HK-2 (cell line): ENCODE results near the gene GBX1.

Source experiments
- DNase-seq: peaks from one replicate; pipeline ENCODE4 v3.0.0-alpha.2; 2018; ENCODE audit not compliant: unreplicated experiment

GBX1 gene

GRCh38 chr7:151167197-151167961 lies at the start of gene GBX1:
Gene GBX1 (minus strand): TSS chr7:151167694. CDS start chr7:151167548, 146 bp downstream.
- no peak for DNase-seq

GRCh38 chr7:151215396-151215795 lies 47.9 kb upstream of the GBX1 start:
- DNase-seq, result no peak

GRCh38 chr7:151213826-151214225 lies 46.3 kb upstream of the GBX1 start:
- DNase-seq, result no peak

- DNase-seq, result no peak
These were observed 45.1 kb upstream of the GBX1 start for GRCh38 chr7:151212626-151213025.

- no peak for DNase-seq
These were observed 43.8 kb upstream of the GBX1 start for GRCh38 chr7:151211155-151211772.

- no peak for DNase-seq
These were observed 42.8 kb upstream of the GBX1 start, which contains the start of gene H2BK1 for GRCh38 chr7:151210087-151210854. Gene H2BK1 (minus strand): TSS chr7:151210488. CDS start chr7:151210318, 170 bp downstream.

- no peak for DNase-seq
These were observed 42.1 kb upstream of the GBX1 start for GRCh38 chr7:151209588-151209987.

GRCh38 chr7:151208253-151208862 lies 40.9 kb upstream of the GBX1 start:
- no peak for DNase-seq

GRCh38 chr7:151207804-151208203 lies 40.3 kb upstream of the GBX1 start:
- no peak for DNase-seq

- DNase-seq, result no peak
These were observed 39.8 kb upstream of the GBX1 start for GRCh38 chr7:151207315-151207714.

GRCh38 chr7:151206914-151207313 lies 39.4 kb upstream of the GBX1 start:
- DNase-seq, result no peak

GRCh38 chr7:151205730-151206129 lies 38.2 kb upstream of the GBX1 start:
- no peak for DNase-seq

GRCh38 chr7:151204383-151205032 lies 37.0 kb upstream of the GBX1 start:
- no peak for DNase-seq

- no peak for DNase-seq
These were observed 35.3 kb upstream of the GBX1 start for GRCh38 chr7:151202836-151203235.

GRCh38 chr7:151201751-151202150 lies 34.3 kb upstream of the GBX1 start:
- DNase-seq, result no peak

- DNase-seq, result no peak
These were observed 33.9 kb upstream of the GBX1 start for GRCh38 chr7:151201344-151201743.

GRCh38 chr7:151198945-151199848 lies 31.7 kb upstream of the GBX1 start:
- DNase-seq, result no peak

- DNase-seq, result no peak
These were observed 30.4 kb upstream of the GBX1 start for GRCh38 chr7:151197932-151198331.

- no peak for DNase-seq
These were observed 28.3 kb upstream of the GBX1 start for GRCh38 chr7:151195616-151196450.

- DNase-seq, result no peak
These were observed 26.7 kb upstream of the GBX1 start for GRCh38 chr7:151194188-151194587.
